Gastroesophageal sphincter (tissue), 3 donors: ENCODE data around the gene HMOX1.
"Not testable (repeated sequence)": the region's sequence is repeated elsewhere in the genome, so short reads cannot be mapped to it uniquely, and the experiment has no call there.

ENCODE experiments used
- CTCF ChIP-seq, 4 experiments: fragments of 200-600 bp in 2 of 4; fragments of 450-650 bp in 2 of 4; sonication (generic) in 1 of 4; IDR thresholded peaks; one replicate each; pipeline ENCODE4 v1.5.1; 2017 to 2019; ENCODE audit warnings: antibody characterized with exemption in 4 of 4, mild to moderate bottlenecking in 2 of 4, moderate library complexity in 2 of 4
- POLR2AphosphoS5 ChIP-seq: sonication (generic); formaldehyde crosslinking; IDR thresholded peaks from one replicate; pipeline ENCODE4 v1.6.1; 2017; ENCODE audit warnings: antibody characterized with exemption

GRCh38 chr22:35438673-35439364 is 57.9 kb downstream of the HMOX1 start:
- TF ChIP-seq POLR2AphosphoS5; CTCF (IDR thresholded peaks at IDR 0.05): not testable (repeated sequence)
